ENCODE results near the gene LFNG. TPM values are rescaled to one million over a fixed set of nuclear protein-coding genes. Genes with fewer than 3 reads are reported as not detected.
A peak's percentile ranks its signal among the peaks of the same experiment; 100 is the strongest.

The LFNG gene
- total and polyA plus RNA-seq, 5 donors, result 3.6 to 6.6 (median 5.2) TPM

GRCh38 chr7:2510909-2511768, 8.4 kb upstream of the LFNG start:
- ATAC-seq, result peak; percentile 30 to 51
- peak; percentile 61 to 84 (median 82) for DNase-seq
- H3K4me3 ChIP-seq (ENCODE audit: low read length), result no peak overlapping the region
- H3K27me3 ChIP-seq (ENCODE audit: control insufficient read depth, insufficient read depth), result no peaks in the 10 kb centered on the region
- H3K27ac ChIP-seq (ENCODE audit: low read length), result peak overlapping the region; percentile 25
- intact Hi-C loops (cut with DNase I), result no loop called here
- no peaks in the 10 kb centered on the region for H3K9me3 ChIP-seq (ENCODE audit: control insufficient read depth, low read length)
- no peaks in the 10 kb centered on the region for H3K4me1 ChIP-seq (ENCODE audit: control insufficient read depth, insufficient read depth, low read length)
- WGBS, result 42% methylated on average over 27 of the region's 27 CpGs

GRCh38 chr7:2511769-2512168, 7.8 kb upstream of the LFNG start:
- intact Hi-C loops (cut with DNase I), result no loop called here
- Histone ChIP-seq H3K27ac (ENCODE audit: low read length) (no peak overlapping the region), H3K4me3 (ENCODE audit: low read length) (no peak overlapping the region), H3K4me1 (ENCODE audit: control insufficient read depth, insufficient read depth, low read length) (no peaks in the 10 kb centered on the region), H3K9me3 (ENCODE audit: control insufficient read depth, low read length) (no peaks in the 10 kb centered on the region), H3K27me3 (ENCODE audit: control insufficient read depth, insufficient read depth) (no peaks in the 10 kb centered on the region)
- WGBS, result 44% methylated on average over 18 of the region's 18 CpGs
- ATAC-seq (peak; percentile 10 to 12), DNase-seq (peak in 1 of 3 donors; percentile 76)

- Histone ChIP-seq H3K4me3 (ENCODE audit: low read length) (no peak overlapping the region), H3K27ac (ENCODE audit: low read length) (no peak overlapping the region), H3K27me3 (ENCODE audit: control insufficient read depth, insufficient read depth) (no peaks in the 10 kb centered on the region), H3K9me3 (ENCODE audit: control insufficient read depth, low read length) (no peaks in the 10 kb centered on the region), H3K4me1 (ENCODE audit: control insufficient read depth, insufficient read depth, low read length) (no peaks in the 10 kb centered on the region)
- intact Hi-C loops (cut with DNase I), result no loop called here
- ATAC-seq (peak; percentile 28 to 59), DNase-seq (peak in 2 of 3 donors; percentile 85)
- WGBS, result 36% methylated on average over 12 of the region's 12 CpGs
Measured at GRCh38 chr7:2512179-2512661, 7.4 kb upstream of the LFNG start.

GRCh38 chr7:2512713-2513112, 6.9 kb upstream of the LFNG start:
- H3K4me1 ChIP-seq (ENCODE audit: control insufficient read depth, insufficient read depth, low read length), result no peaks in the 10 kb centered on the region
- ATAC-seq (no peak), DNase-seq (peak in 1 of 3 donors; percentile 39)
- no peaks in the 10 kb centered on the region for H3K27me3 ChIP-seq (ENCODE audit: control insufficient read depth, insufficient read depth)
- H3K27ac ChIP-seq (ENCODE audit: low read length), result no peak overlapping the region
- no peak overlapping the region for H3K4me3 ChIP-seq (ENCODE audit: low read length)
- WGBS, result 71% methylated on average over 3 of the region's 3 CpGs
- intact Hi-C loops (cut with DNase I), result no loop called here
- H3K9me3 ChIP-seq (ENCODE audit: control insufficient read depth, low read length), result no peaks in the 10 kb centered on the region

GRCh38 chr7:2513702-2514101, 5.9 kb upstream of the LFNG start:
- Histone ChIP-seq H3K27me3 (ENCODE audit: control insufficient read depth, insufficient read depth) (no peaks in the 10 kb centered on the region), H3K4me3 (ENCODE audit: low read length) (no peak overlapping the region), H3K4me1 (ENCODE audit: control insufficient read depth, insufficient read depth, low read length) (no peaks in the 10 kb centered on the region), H3K27ac (ENCODE audit: low read length) (no peak overlapping the region), H3K9me3 (ENCODE audit: control insufficient read depth, low read length) (no peaks in the 10 kb centered on the region)
- peak in 1 of 3 donors; percentile 24 for DNase-seq
- WGBS, result 89% methylated on average over 7 of the region's 7 CpGs
- intact Hi-C loops (cut with DNase I), result no loop called here
- no peak for ATAC-seq

- Histone ChIP-seq H3K4me1 (ENCODE audit: control insufficient read depth, insufficient read depth, low read length) (no peaks in the 10 kb centered on the region), H3K27ac (ENCODE audit: low read length) (no peak overlapping the region), H3K27me3 (ENCODE audit: control insufficient read depth, insufficient read depth) (no peaks in the 10 kb centered on the region), H3K4me3 (ENCODE audit: low read length) (no peak overlapping the region), H3K9me3 (ENCODE audit: control insufficient read depth, low read length) (no peaks in the 10 kb centered on the region)
- ATAC-seq, result no peak
- 85% methylated on average over 9 of the region's 9 CpGs for WGBS
- no peak for DNase-seq
- intact Hi-C loops (cut with DNase I), result no loop called here
Measured at GRCh38 chr7:2514473-2515423, 4.8 kb upstream of the LFNG start.

- no peaks in the 10 kb centered on the region for H3K4me1 ChIP-seq (ENCODE audit: control insufficient read depth, insufficient read depth, low read length)
- DNase-seq (peak in 2 of 3 donors; percentile 20 to 57), ATAC-seq (no peak)
- no peaks in the 10 kb centered on the region for H3K9me3 ChIP-seq (ENCODE audit: control insufficient read depth, low read length)
- H3K27me3 ChIP-seq (ENCODE audit: control insufficient read depth, insufficient read depth), result no peaks in the 10 kb centered on the region
- intact Hi-C loops (cut with DNase I), result no loop called here
- WGBS, result 90% methylated on average over 15 of the region's 15 CpGs
- no peak overlapping the region for H3K27ac ChIP-seq (ENCODE audit: low read length)
- H3K4me3 ChIP-seq (ENCODE audit: low read length), result no peak overlapping the region
Measured at GRCh38 chr7:2515424-2516193, 4.0 kb upstream of the LFNG start.

GRCh38 chr7:2516194-2516555, 3.4 kb upstream of the LFNG start:
- 73% methylated on average over 8 of the region's 8 CpGs for WGBS
- Histone ChIP-seq H3K9me3 (ENCODE audit: control insufficient read depth, low read length) (no peaks in the 10 kb centered on the region), H3K4me1 (ENCODE audit: control insufficient read depth, insufficient read depth, low read length) (no peaks in the 10 kb centered on the region), H3K27me3 (ENCODE audit: control insufficient read depth, insufficient read depth) (no peaks in the 10 kb centered on the region), H3K4me3 (ENCODE audit: low read length) (no peak overlapping the region), H3K27ac (ENCODE audit: low read length) (no peak overlapping the region)
- peak in 2 of 3 donors; percentile 54 to 60 for DNase-seq
- ATAC-seq, result no peak
- intact Hi-C loops (cut with DNase I), result no loop called here

- 60% methylated on average over 8 of the region's 8 CpGs for WGBS
Measured at GRCh38 chr7:2517026-2517425, 2.5 kb upstream of the LFNG start.

GRCh38 chr7:2517678-2518507, 1.7 kb upstream of the LFNG start:
- peaks cover 4% of the 10 kb centered on the region for H3K4me1 ChIP-seq (ENCODE audit: control insufficient read depth, insufficient read depth, low read length)

More at GRCh38 chr7:2517026-2517425, 2.5 kb upstream of the LFNG start:
- DNase-seq, result no peak
- intact Hi-C loops (cut with DNase I), result no loop called here
- no peak for ATAC-seq
- no peak overlapping the region for H3K4me3 ChIP-seq (ENCODE audit: low read length)
- no peak overlapping the region for H3K27ac ChIP-seq (ENCODE audit: low read length)
- no peaks in the 10 kb centered on the region for H3K9me3 ChIP-seq (ENCODE audit: control insufficient read depth, low read length)
- H3K4me1 ChIP-seq (ENCODE audit: control insufficient read depth, insufficient read depth, low read length), result no peaks in the 10 kb centered on the region
- no peaks in the 10 kb centered on the region for H3K27me3 ChIP-seq (ENCODE audit: control insufficient read depth, insufficient read depth)

More at GRCh38 chr7:2517678-2518507, 1.7 kb upstream of the LFNG start:
- Histone ChIP-seq H3K9me3 (ENCODE audit: control insufficient read depth, low read length) (no peaks in the 10 kb centered on the region), H3K27me3 (ENCODE audit: control insufficient read depth, insufficient read depth) (no peaks in the 10 kb centered on the region), H3K27ac (ENCODE audit: low read length) (no peak overlapping the region), H3K4me3 (ENCODE audit: low read length) (no peak overlapping the region)
- no peak for DNase-seq
- ATAC-seq, result no peak
- WGBS, result 66% methylated on average over 18 of the region's 18 CpGs
- intact Hi-C loops (cut with DNase I), result no loop called here

All from right cardiac atrium (tissue), 5 donors.